K562 treated with DMSO at 1 percent for 12 hours (cell line): ENCODE data around the gene ZCCHC8. TPM values are rescaled to one million over a fixed set of nuclear protein-coding genes. Genes with fewer than 3 reads are reported as not detected.

ENCODE experiments used
- total RNA-seq: library from RNA; unstranded; fragments of 300-600 nt; gene quantifications from 2 replicates; pipeline ENCODE4 v1.2.3, GENCODE V29; 2022; ENCODE audit not compliant: insufficient read depth

The ZCCHC8 gene
- 17.5 and 33.2 TPM in 2 replicates for total RNA-seq

GRCh38 chr12:122500685-122501488 is at the start of gene ZCCHC8:
Gene ZCCHC8 (minus strand): TSS chr12:122500932. CDS start chr12:122500840, 92 bp downstream.

GRCh38 chr12:122526683-122527477 is 26.1 kb upstream of the ZCCHC8 start, which contains the start of the genes KNTC1 and RSRC2:
Gene KNTC1 (plus strand): TSS chr12:122527249. CDS start chr12:122530064, 2,815 bp downstream.
Gene RSRC2 (minus strand): TSS chr12:122526936. CDS start chr12:122526853, 83 bp downstream.

GRCh38 chr12:122421821-122422729 is 78.7 kb downstream of the ZCCHC8 start, which contains the start of gene CLIP1:
Gene CLIP1 (minus strand): TSS chr12:122422669. CDS start chr12:122380452, 42,217 bp downstream.

Other genes starting within 250 kb of the ZCCHC8 start
- gene VPS33A, start 234.4 kb downstream of the ZCCHC8 start, total RNA-seq, result 12.9 and 27.0 TPM in 2 replicates
- gene CLIP1, start 78.3 kb downstream of the ZCCHC8 start, total RNA-seq, result 15.0 and 46.8 TPM in 2 replicates
- 29.3 and 47.9 TPM in 2 replicates for gene RSRC2, start 26.0 kb upstream of the ZCCHC8 start, total RNA-seq
- 19.5 and 61.7 TPM in 2 replicates for gene KNTC1, start 26.3 kb upstream of the ZCCHC8 start, total RNA-seq
- not detected in 2 replicates for gene HCAR2, start 202.4 kb upstream of the ZCCHC8 start, total RNA-seq
- gene HCAR3, start 215.9 kb upstream of the ZCCHC8 start, total RNA-seq, result not detected in 2 replicates
- not detected in 2 replicates for gene HCAR1, start 229.9 kb upstream of the ZCCHC8 start, total RNA-seq